GM19372 (cell line): ENCODE results near the gene FAM216A.
A peak's percentile ranks its signal among the peaks of the same experiment; 100 is the strongest.
"Not testable (repeated sequence)": the region's sequence is repeated elsewhere in the genome, so short reads cannot be mapped to it uniquely, and the experiment has no call there.

Experiments
- ATAC-seq: cut with Tn5 transposase; IDR thresholded peaks from one replicate; pipeline ENCODE4 v1.9.1; 2021; ENCODE audit warnings: mild to moderate bottlenecking, low read depth, moderate library complexity; ENCODE audit not compliant: unreplicated experiment

Gene FAM216A

GRCh38 chr12:110498984-110499706, 30.5 kb downstream of the FAM216A start:
- ATAC-seq, result no peak

- peak; percentile 17 for ATAC-seq
Observed at GRCh38 chr12:110501399-110501751, 32.7 kb downstream of the FAM216A start.

- ATAC-seq, result peak; percentile 94
Observed at GRCh38 chr12:110501752-110502738, 33.4 kb downstream of the FAM216A start, which contains the start of the genes RAD9B and VPS29. Gene RAD9B (plus strand): TSS chr12:110502331. CDS start chr12:110502338, 7 bp downstream. Gene VPS29 (minus strand): TSS chr12:110502111. CDS start chr12:110502051, 60 bp downstream.

- ATAC-seq, result no peak
Observed at GRCh38 chr12:110503432-110503831, 34.8 kb downstream of the FAM216A start.

GRCh38 chr12:110505332-110505731, 36.7 kb downstream of the FAM216A start:
- ATAC-seq, result no peak

GRCh38 chr12:110508071-110508586, 39.5 kb downstream of the FAM216A start:
- no peak for ATAC-seq

GRCh38 chr12:110513842-110514241, 45.2 kb downstream of the FAM216A start:
- ATAC-seq, result no peak

- ATAC-seq, result no peak
Observed at GRCh38 chr12:110514363-110514762, 45.7 kb downstream of the FAM216A start.

- no peak for ATAC-seq
Observed at GRCh38 chr12:110516995-110517394, 48.4 kb downstream of the FAM216A start.

- ATAC-seq, result not testable (repeated sequence)
Observed at GRCh38 chr12:110518014-110518413, 49.4 kb downstream of the FAM216A start.

GRCh38 chr12:110520876-110521712, 52.4 kb downstream of the FAM216A start:
- ATAC-seq, result not testable (repeated sequence)

GRCh38 chr12:110528277-110528839, 59.7 kb downstream of the FAM216A start:
- ATAC-seq, result no peak

GRCh38 chr12:110530511-110530910, 61.9 kb downstream of the FAM216A start:
- ATAC-seq, result no peak

GRCh38 chr12:110531741-110532333, 63.2 kb downstream of the FAM216A start:
- ATAC-seq, result peak; percentile 86

- ATAC-seq, result no peak
Observed at GRCh38 chr12:110532644-110533043, 64.0 kb downstream of the FAM216A start.

- no peak for ATAC-seq
Observed at GRCh38 chr12:110533607-110534006, 65.0 kb downstream of the FAM216A start.

- ATAC-seq, result no peak
Observed at GRCh38 chr12:110534811-110535210, 66.2 kb downstream of the FAM216A start.

GRCh38 chr12:110536834-110537604, 68.4 kb downstream of the FAM216A start:
- no peak for ATAC-seq
